Adrenal gland (tissue), 5 donors: ENCODE data around the gene ABCA4.

Experiments used
- POLR2A ChIP-seq, 2 donors: fragments of 450-650 bp; IDR thresholded peaks; one replicate each; pipeline ENCODE4 v1.6.1; 2017; ENCODE audit warnings: antibody characterized with exemption in 2 of 2, mild to moderate bottlenecking in 2 of 2, moderate library complexity in 1 of 2
- TF ChIP-seq, protein P1 (sequence below), 6 experiments: fragments of 450-650 bp in 4 of 6; fragments of 200-600 bp in 2 of 6; sonication (generic) in 1 of 6; IDR thresholded peaks; 1 replicate in 5 of 6; 2 replicates in 1 of 6; pipeline versions ENCODE4 v1.5.1 to v1.8.0; 2016 to 2021; ENCODE audit warnings: antibody characterized with exemption in 6 of 6, mild to moderate bottlenecking in 2 of 6, moderate library complexity in 1 of 6
- donor health status: DM: no; HTN: no; CAD: no.

DNA sequence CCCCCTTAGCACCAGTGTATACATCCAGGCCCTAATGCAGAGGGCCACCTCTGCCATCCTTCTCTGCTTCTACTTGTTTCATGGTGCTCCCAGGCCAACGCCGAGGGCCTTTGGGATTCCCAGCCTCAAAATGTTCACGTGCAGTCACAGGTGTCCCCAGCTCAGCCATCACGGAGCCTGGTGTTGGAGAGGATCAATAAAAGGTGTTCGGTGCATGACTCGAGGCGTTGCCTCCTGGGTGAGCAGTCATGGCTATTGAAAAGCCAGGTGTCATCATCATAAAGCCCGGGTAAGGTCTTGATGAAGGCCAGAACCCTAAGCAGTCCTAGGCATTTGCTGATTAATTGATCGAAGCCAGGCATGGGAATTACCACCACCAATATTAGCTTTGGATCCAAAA, 76.1 kb downstream of the ABCA4 start:
- TF ChIP-seq, protein P1, sequence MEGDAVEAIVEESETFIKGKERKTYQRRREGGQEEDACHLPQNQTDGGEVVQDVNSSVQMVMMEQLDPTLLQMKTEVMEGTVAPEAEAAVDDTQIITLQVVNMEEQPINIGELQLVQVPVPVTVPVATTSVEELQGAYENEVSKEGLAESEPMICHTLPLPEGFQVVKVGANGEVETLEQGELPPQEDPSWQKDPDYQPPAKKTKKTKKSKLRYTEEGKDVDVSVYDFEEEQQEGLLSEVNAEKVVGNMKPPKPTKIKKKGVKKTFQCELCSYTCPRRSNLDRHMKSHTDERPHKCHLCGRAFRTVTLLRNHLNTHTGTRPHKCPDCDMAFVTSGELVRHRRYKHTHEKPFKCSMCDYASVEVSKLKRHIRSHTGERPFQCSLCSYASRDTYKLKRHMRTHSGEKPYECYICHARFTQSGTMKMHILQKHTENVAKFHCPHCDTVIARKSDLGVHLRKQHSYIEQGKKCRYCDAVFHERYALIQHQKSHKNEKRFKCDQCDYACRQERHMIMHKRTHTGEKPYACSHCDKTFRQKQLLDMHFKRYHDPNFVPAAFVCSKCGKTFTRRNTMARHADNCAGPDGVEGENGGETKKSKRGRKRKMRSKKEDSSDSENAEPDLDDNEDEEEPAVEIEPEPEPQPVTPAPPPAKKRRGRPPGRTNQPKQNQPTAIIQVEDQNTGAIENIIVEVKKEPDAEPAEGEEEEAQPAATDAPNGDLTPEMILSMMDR (IDR thresholded peaks at IDR 0.05) = no peak
- TF ChIP-seq POLR2A (IDR thresholded peaks at IDR 0.05) = no peak
